Measurements from ENCODE around the gene UGT1A10.

The UGT1A10 gene

GRCh38 chr2:233705911-233706506, 69.8 kb downstream of the UGT1A10 start:
- no peak for TF ChIP-seq TEAD4 (IDR thresholded peaks at IDR 0.05)
- no peak for TF ChIP-seq REST (IDR thresholded peaks at IDR 0.05; ENCODE audit: low read depth)
- no peak for TF ChIP-seq RAD21 (IDR thresholded peaks at IDR 0.05; ENCODE audit: low read depth)
- no peak for TF ChIP-seq CREB1 (IDR thresholded peaks at IDR 0.05; ENCODE audit: low read depth)
- TF ChIP-seq CEBPB (IDR thresholded peaks at IDR 0.05), result no peak
- no peak for TF ChIP-seq TAF1 (IDR thresholded peaks at IDR 0.05; ENCODE audit: low read depth)
- no peak for TF ChIP-seq ZBTB7A (IDR thresholded peaks at IDR 0.05; ENCODE audit: low read depth)
- TF ChIP-seq USF1 (IDR thresholded peaks at IDR 0.05), result no peak
- TF ChIP-seq FOXM1 (IDR thresholded peaks at IDR 0.05; ENCODE audit: borderline replicate concordance, low read depth), result no peak
- no peak for TF ChIP-seq EGR1 (IDR thresholded peaks at IDR 0.05)
- no peak for TF ChIP-seq YY1 (IDR thresholded peaks at IDR 0.05; ENCODE audit: low read depth)
- TF ChIP-seq TCF12 (IDR thresholded peaks at IDR 0.05; ENCODE audit: low read depth), result no peak
- TF ChIP-seq EP300 (IDR thresholded peaks at IDR 0.05; ENCODE audit: borderline replicate concordance), result no peak
- TF ChIP-seq MAX (IDR thresholded peaks at IDR 0.05), result no peak
- TF ChIP-seq NFIC (IDR thresholded peaks at IDR 0.05), result no peak

GRCh38 chr2:233706720-233707119, 70.5 kb downstream of the UGT1A10 start:
- no peak for TF ChIP-seq EGR1 (IDR thresholded peaks at IDR 0.05)
- TF ChIP-seq TAF1 (IDR thresholded peaks at IDR 0.05; ENCODE audit: low read depth), result no peak
- TF ChIP-seq YY1 (IDR thresholded peaks at IDR 0.05; ENCODE audit: low read depth), result no peak
- no peak for TF ChIP-seq NFIC (IDR thresholded peaks at IDR 0.05)
- no peak for TF ChIP-seq TEAD4 (IDR thresholded peaks at IDR 0.05)
- TF ChIP-seq ZBTB7A (IDR thresholded peaks at IDR 0.05; ENCODE audit: low read depth), result no peak
- no peak for TF ChIP-seq CREB1 (IDR thresholded peaks at IDR 0.05; ENCODE audit: low read depth)
- TF ChIP-seq REST (IDR thresholded peaks at IDR 0.05; ENCODE audit: low read depth), result no peak
- no peak for TF ChIP-seq RAD21 (IDR thresholded peaks at IDR 0.05; ENCODE audit: low read depth)
- no peak for TF ChIP-seq USF1 (IDR thresholded peaks at IDR 0.05)
- TF ChIP-seq TCF12 (IDR thresholded peaks at IDR 0.05; ENCODE audit: low read depth), result no peak
- TF ChIP-seq CEBPB (IDR thresholded peaks at IDR 0.05), result no peak
- no peak for TF ChIP-seq FOXM1 (IDR thresholded peaks at IDR 0.05; ENCODE audit: borderline replicate concordance, low read depth)
- TF ChIP-seq EP300 (IDR thresholded peaks at IDR 0.05; ENCODE audit: borderline replicate concordance), result no peak
- no peak for TF ChIP-seq MAX (IDR thresholded peaks at IDR 0.05)

GRCh38 chr2:233707940-233708644, 71.8 kb downstream of the UGT1A10 start:
- TF ChIP-seq EGR1 (IDR thresholded peaks at IDR 0.05) (no peak), TCF12 (IDR thresholded peaks at IDR 0.05; ENCODE audit: low read depth) (no peak), REST (IDR thresholded peaks at IDR 0.05; ENCODE audit: low read depth) (no peak), RAD21 (IDR thresholded peaks at IDR 0.05; ENCODE audit: low read depth) (no peak), USF1 (IDR thresholded peaks at IDR 0.05) (no peak), TAF1 (IDR thresholded peaks at IDR 0.05; ENCODE audit: low read depth) (no peak), CEBPB (IDR thresholded peaks at IDR 0.05) (no peak), ZBTB7A (IDR thresholded peaks at IDR 0.05; ENCODE audit: low read depth) (no peak), FOXM1 (IDR thresholded peaks at IDR 0.05; ENCODE audit: borderline replicate concordance, low read depth) (no peak)

Measured in Ishikawa (cell line).